ENCODE data around the gene HHLA2.

The HHLA2 gene

DNA sequence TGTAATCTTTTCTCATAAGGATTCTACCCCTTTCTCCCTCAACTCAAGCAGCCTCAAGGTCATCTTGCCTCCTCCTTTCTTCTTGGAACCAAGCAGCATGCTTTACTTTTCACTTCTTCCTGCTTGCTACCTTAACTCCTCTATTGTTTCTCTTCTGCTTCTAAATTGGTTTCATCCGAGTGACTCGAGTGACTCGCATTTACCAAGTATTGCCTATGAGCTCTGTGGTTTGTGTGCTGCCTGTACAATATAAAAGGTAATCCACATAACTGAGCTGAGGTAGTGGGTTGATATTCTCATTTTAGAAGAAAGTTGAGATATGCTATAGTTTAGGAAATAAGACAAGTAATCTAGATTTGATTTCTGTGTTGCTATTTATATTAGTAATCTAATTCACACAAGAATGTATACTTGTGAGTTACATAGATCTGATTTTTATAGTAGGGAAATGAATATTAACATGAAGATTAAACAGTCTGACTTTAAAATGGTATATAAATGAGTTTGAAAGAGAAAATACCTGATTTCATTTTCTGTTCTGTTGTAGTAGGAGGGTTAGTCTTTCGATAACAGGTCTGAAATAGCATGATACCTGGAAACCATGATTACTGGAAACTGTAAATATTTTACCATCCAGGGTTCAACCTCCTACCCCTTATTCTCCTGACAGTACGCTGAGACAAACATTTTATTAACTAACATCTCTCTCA, 5.5 kb downstream of the HHLA2 start:
- no peak for TF ChIP-seq CTCF (IDR thresholded peaks at IDR 0.05; ENCODE audit: extremely low read depth, missing control alignments)
- DNase-seq (ENCODE audit: low spot score): no peak

GRCh38 chr3:108302570-108302969, 6.2 kb downstream of the HHLA2 start:
- DNase-seq (ENCODE audit: low spot score): no peak
- TF ChIP-seq CTCF (IDR thresholded peaks at IDR 0.05; ENCODE audit: extremely low read depth, missing control alignments): no peak

GRCh38 chr3:108305484-108306172, 9.3 kb downstream of the HHLA2 start:
- no peak for TF ChIP-seq CTCF (IDR thresholded peaks at IDR 0.05; ENCODE audit: extremely low read depth, missing control alignments)
- no peak for DNase-seq (ENCODE audit: low spot score)

DNA sequence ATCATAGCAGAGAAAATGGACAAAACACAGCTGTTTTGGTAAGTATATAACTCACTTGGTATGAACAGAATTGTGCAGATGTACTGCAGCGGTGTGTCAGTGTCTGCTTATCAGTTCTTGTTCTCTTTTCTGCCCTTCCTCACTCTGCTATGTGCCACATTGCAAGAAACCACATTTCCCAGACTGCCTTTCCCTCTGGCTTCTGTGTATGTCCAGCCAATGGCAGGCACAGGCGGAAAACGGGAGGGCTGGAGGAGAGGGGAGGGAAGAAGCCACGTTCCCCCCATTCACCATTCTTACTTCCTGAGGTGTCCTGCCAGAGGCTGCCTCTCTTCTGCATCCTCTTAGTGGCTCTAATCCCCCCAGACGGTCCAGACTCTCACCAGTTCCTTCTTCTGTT, 15.4 kb downstream of the HHLA2 start:
- no peak for DNase-seq (ENCODE audit: low spot score)
- TF ChIP-seq CTCF (IDR thresholded peaks at IDR 0.05; ENCODE audit: extremely low read depth, missing control alignments): no peak

- DNase-seq (ENCODE audit: low spot score): no peak
- no peak for TF ChIP-seq CTCF (IDR thresholded peaks at IDR 0.05; ENCODE audit: extremely low read depth, missing control alignments)
Measured at GRCh38 chr3:108312656-108313055, 16.3 kb downstream of the HHLA2 start.

- TF ChIP-seq CTCF (IDR thresholded peaks at IDR 0.05; ENCODE audit: extremely low read depth, missing control alignments): no peak
- no peak for DNase-seq (ENCODE audit: low spot score)
Measured at GRCh38 chr3:108315767-108316301, 19.5 kb downstream of the HHLA2 start.

- no peak for TF ChIP-seq CTCF (IDR thresholded peaks at IDR 0.05; ENCODE audit: extremely low read depth, missing control alignments)
- DNase-seq (ENCODE audit: low spot score): no peak
Measured at GRCh38 chr3:108319428-108320082, 23.2 kb downstream of the HHLA2 start.

All from GM20000 (cell line).